Activated T-cell treated with anti-CD3 and anti-CD28 coated beads for 4 hours (primary cell): ENCODE data around the gene GAREM1.
"Not testable (repeated sequence)": the region's sequence is repeated elsewhere in the genome, so short reads cannot be mapped to it uniquely, and the experiment has no call there.

ENCODE experiments used
- DNase-seq: peaks from one replicate; pipeline ENCODE4 v3.0.0-alpha.2; 2020

Gene GAREM1

DNA sequence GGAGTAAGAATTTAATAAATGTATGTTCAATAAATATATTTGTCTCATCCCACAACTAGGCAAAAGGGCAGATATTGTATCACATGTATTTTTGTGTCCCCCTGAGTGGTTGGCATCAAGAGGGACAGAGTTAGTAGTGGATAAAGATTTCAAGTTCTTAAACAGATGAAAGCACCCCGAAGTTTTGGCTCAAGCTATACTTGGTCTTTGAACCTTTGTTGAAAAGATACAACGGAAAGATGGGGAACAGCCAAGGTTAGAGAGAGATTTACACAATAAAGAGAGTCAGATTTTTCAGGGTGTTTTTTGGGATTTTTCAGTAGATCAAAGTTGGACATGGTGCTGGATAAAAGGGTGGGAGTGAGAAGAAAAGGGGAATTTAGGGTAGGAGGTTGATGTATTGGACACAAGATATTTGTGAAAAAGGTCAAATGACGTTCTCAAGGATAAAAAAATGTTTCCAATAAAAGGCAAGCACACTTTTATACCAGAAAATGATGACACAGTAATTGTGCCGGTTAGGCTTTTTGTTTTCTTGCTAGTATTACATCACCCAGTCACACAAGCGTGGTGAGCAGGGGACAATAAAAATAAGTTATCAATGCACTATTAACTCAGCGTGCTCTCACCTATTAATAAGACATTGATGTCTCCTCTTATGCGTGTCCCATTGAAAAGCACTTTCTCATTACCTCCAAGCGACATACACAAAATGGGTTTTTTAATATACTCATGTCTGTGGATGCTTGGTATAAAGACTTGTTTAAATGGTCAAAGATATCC is 221.3 kb downstream of the GAREM1 start:
- DNase-seq: no peak

- DNase-seq: no peak
Observed at GRCh38 chr18:32244881-32245280, 225.8 kb downstream of the GAREM1 start.

- no peak for DNase-seq
Observed at GRCh38 chr18:32243358-32243757, 227.3 kb downstream of the GAREM1 start.

GRCh38 chr18:32242395-32242794 is 228.3 kb downstream of the GAREM1 start:
- DNase-seq: no peak

- no peak for DNase-seq
Observed at GRCh38 chr18:32238635-32239268, 231.9 kb downstream of the GAREM1 start.

GRCh38 chr18:32237049-32237448 is 233.6 kb downstream of the GAREM1 start:
- DNase-seq: no peak

DNA sequence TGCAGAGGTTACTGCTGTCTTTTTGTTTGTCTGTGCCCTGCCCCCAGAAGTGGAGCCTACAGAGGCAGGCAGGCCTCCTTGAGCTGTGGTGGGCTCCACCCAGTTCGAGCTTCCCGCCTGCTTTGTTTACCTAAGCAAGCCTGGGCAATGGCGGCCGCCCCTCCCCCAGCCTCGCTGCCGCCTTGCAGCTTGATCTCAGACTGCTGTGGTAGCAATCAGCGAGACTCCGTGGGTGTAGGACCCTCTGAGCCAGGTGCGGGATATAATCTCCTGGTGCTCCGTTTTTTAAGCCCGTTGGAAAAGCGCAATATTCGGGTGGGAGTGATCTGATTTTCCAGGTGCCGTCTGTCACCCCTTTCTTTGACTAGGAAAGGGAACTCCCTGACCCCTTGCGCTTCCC is 237.3 kb downstream of the GAREM1 start:
- DNase-seq: not testable (repeated sequence)

DNA sequence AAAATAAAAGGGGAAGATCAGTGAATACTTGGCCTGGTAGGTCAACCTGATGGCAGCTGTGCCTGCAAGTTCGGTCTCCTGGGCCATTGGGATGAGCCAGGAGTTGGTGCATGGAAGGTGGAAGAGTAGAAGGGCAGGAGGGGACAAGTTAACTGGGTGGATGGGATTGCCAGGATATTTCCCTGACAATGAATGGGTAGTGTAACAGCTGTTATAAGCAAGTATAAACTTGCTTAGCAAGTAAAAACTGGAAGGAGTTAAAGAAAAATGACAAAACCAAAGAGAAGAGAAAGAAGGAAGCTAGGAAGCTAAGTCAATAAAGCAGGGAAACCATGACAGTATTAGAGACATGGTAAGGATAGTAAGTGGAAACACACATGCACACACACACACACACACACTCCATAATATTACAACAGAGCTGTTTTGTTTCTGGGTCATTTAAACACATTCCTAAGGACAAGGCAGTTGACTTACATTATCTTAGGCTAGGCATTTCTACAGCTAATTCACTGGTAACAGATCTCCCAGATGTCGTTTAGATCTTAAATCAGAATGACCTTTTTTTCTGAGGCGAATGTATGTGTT is 251.2 kb downstream of the GAREM1 start:
- no peak for DNase-seq

DNA sequence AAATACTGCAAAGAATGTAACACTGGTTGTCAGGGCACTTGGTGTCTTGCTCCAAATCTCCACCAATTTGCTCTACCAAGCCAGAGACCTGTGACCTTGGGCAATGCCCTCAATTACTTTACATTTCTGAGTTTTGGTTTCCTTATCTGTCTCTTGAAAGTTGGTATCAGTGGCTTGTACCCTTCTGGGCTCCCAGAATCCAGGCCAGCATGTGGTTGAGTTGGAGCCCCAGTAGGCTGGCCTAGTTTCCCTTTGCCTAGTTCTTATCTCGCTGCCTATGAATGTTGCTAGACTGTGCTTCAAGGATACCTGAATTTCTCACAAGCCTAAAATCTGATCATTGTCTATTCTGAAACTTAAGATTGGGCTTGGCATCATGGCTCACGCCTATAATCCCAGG is 254.3 kb downstream of the GAREM1 start:
- no peak for DNase-seq

DNA sequence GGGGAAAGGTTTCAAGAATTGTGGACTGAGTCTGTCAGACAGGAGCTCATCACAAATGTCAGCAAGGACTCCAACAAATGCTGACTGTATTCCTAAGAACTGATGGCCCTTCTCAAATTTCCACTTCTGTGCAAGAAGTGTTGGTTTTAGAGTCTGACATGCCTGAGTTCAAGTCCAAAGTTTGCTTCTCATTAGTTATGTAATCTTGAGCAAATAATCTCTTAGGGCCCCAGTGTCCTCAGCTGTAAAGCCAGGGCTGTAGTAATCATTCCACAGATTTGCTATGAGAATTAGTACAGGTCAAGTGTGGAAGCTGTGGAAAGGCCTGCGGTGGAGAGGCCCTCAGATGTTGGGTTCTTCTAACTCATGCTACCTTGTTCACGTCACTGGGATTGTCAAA is 257.0 kb downstream of the GAREM1 start:
- no peak for DNase-seq
